HCT116 (cell line): ENCODE results near the gene FAM118A. TPM values are rescaled to one million over a fixed set of nuclear protein-coding genes. Genes with fewer than 3 reads are reported as not detected.

Experiments used
- ATAC-seq: fragments of 200-7000 bp; cut with Tn5 transposase; 2 replicates; pipeline ENCODE4 v1.9.1; 2020; ENCODE audit warnings: mild to moderate bottlenecking, moderate library complexity
- BruUV-seq: library from RNA; stranded (reverse); fragments of 400-500 nt; replicated peaks from 2 replicates; lab custom pipeline; 2021; lab: Mats Ljungman, UMichigan
- CTCF ChIA-PET: fragments of 300-600 bp; sonication (Branson Sonifier 250); formaldehyde crosslinking; loops from one replicate; lab custom pipeline; 2021; ENCODE audit warnings: antibody characterized with exemption; lab: Charles Lee
- POLR2A ChIA-PET: fragments of 300-600, 350-600 bp; sonication (Branson Sonifier 250); formaldehyde crosslinking; loops from one replicate; lab custom pipeline; 2021; ENCODE audit warnings: antibody characterized with exemption; lab: Charles Lee
- RAD21 ChIA-PET, 2 experiments: fragments of 300-600 bp; sonication (Branson Sonifier 250); formaldehyde crosslinking; loops; one replicate each; lab custom pipeline; 2023; ENCODE audit warnings: low total read pairs in 2 of 2; ENCODE audit not compliant: uncharacterized antibody in 2 of 2, unreplicated experiment in 2 of 2, low non-redundant PET in 1 of 2; lab: Charles Lee
- DNase-seq: peaks from one replicate; pipeline ENCODE4 v3.0.0-alpha.2; 2010; ENCODE audit warnings: low read depth, low spot score
- H2AFZ ChIP-seq: fragments of 200-600 bp; shearing (Covaris generic), sonication (generic); 2 replicates; pipeline ENCODE4 v1.6.1; 2017; ENCODE audit warnings: low read depth, mixed run types, mixed read lengths, antibody characterized with exemption, low read length; ENCODE audit not compliant: poor library complexity, severe bottlenecking
- H3K27ac ChIP-seq: 2 replicates; pipeline ENCODE4 v1.5.1; 2012; ENCODE audit warnings: low read depth, low read length
- H3K27me3 ChIP-seq: fragments of 200-600 bp; sonication (generic); 2 replicates; pipeline ENCODE4 v1.6.1; 2016; ENCODE audit warnings: mixed run types, low read length, mixed read lengths; ENCODE audit not compliant: insufficient read depth
- H3K36me3 ChIP-seq, 2 experiments: fragments of 200-500 bp in 1 of 2; fragments of 200-600 bp in 1 of 2; sonication (Bioruptor generic) in 1 of 2; sonication (generic) in 1 of 2; 2 replicates each; pipeline versions ENCODE4 v1.5.1 to v1.6.1; 2014 to 2016; ENCODE audit warnings: low read length in 2 of 2, inconsistent platforms in 1 of 2, mixed read lengths in 1 of 2, mixed run types in 1 of 2; ENCODE audit not compliant: insufficient read depth in 2 of 2, control insufficient read depth in 1 of 2
- H3K4me1 ChIP-seq, 2 experiments: fragments of 200-600 bp in 1 of 2; sonication (generic) in 1 of 2; 2 replicates each; pipeline versions ENCODE4 v1.5.1 to v1.6.1; 2012 to 2017; ENCODE audit warnings: low read length in 2 of 2, inconsistent platforms in 1 of 2, mild to moderate bottlenecking in 1 of 2, mixed read lengths in 1 of 2, mixed run types in 1 of 2, moderate library complexity in 1 of 2; ENCODE audit not compliant: insufficient read depth in 2 of 2, control insufficient read depth in 1 of 2
- H3K4me2 ChIP-seq: fragments of 200-600 bp; sonication (generic); 2 replicates; pipeline ENCODE4 v1.6.1; 2017; ENCODE audit warnings: mixed run types, low read length, mixed read lengths
- H3K4me3 ChIP-seq, 2 experiments: fragments of 200-600 bp in 1 of 2; sonication (generic) in 1 of 2; replicated peaks in 1 of 2; 2 replicates each; pipeline ENCODE4 v1.5.1; 2011 to 2016; ENCODE audit warnings: low read length in 2 of 2, control low read depth in 1 of 2, low read depth in 1 of 2, mild to moderate bottlenecking in 1 of 2, mixed read lengths in 1 of 2, mixed run types in 1 of 2
- H3K79me2 ChIP-seq: fragments of 200-600 bp; sonication (generic); 2 replicates; pipeline ENCODE4 v1.6.1; 2017; ENCODE audit warnings: mild to moderate bottlenecking, mixed run types, low read length, moderate library complexity, mixed read lengths; ENCODE audit not compliant: insufficient read depth
- H3K9ac ChIP-seq: fragments of 200-600 bp; sonication (generic); 2 replicates; pipeline ENCODE4 v1.6.1; 2016; ENCODE audit warnings: low read length, mixed read lengths
- H3K9me2 ChIP-seq: fragments of 200-600 bp; sonication (generic), shearing (Covaris generic); 2 replicates; pipeline ENCODE4 v1.6.1; 2017; ENCODE audit warnings: mixed run types, mild to moderate bottlenecking, moderate library complexity; ENCODE audit not compliant: insufficient read depth
- H3K9me3 ChIP-seq, 2 experiments: fragments of 200-500 bp in 1 of 2; fragments of 200-600 bp in 1 of 2; sonication (Bioruptor generic) in 1 of 2; sonication (generic) in 1 of 2; 2 replicates each; pipeline ENCODE4 v1.6.1; 2014 to 2017; ENCODE audit warnings: low read length in 2 of 2, mixed read lengths in 2 of 2, inconsistent platforms in 1 of 2, low read depth in 1 of 2, mild to moderate bottlenecking in 1 of 2, mixed run types in 1 of 2, moderate library complexity in 1 of 2; ENCODE audit not compliant: control insufficient read depth in 1 of 2, insufficient read depth in 1 of 2
- H4K20me1 ChIP-seq: fragments of 200-600 bp; sonication (generic), shearing (Covaris generic); 2 replicates; pipeline ENCODE4 v1.6.1; 2017; ENCODE audit warnings: mixed run types, mild to moderate bottlenecking, moderate library complexity; ENCODE audit not compliant: insufficient read depth
- CEBPB ChIP-seq: IDR thresholded peaks from 2 replicates; pipeline ENCODE4 v1.6.1; 2012; ENCODE audit warnings: low read depth
- ELF1 ChIP-seq: IDR thresholded peaks from 2 replicates; pipeline ENCODE4 v1.6.1; 2012; ENCODE audit warnings: low read depth, borderline replicate concordance
- EZH2phosphoT487 ChIP-seq: fragments of 200-600 bp; IDR thresholded peaks from 2 replicates; pipeline ENCODE4 v1.6.1; 2018; ENCODE audit warnings: antibody characterized with exemption, borderline replicate concordance
- FOSL1 ChIP-seq: IDR thresholded peaks from 2 replicates; pipeline ENCODE4 v1.6.1; 2012; ENCODE audit warnings: low read depth
- POLR2A ChIP-seq: IDR thresholded peaks from 2 replicates; pipeline ENCODE4 v1.7.0; 2011; ENCODE audit warnings: borderline replicate concordance; ENCODE audit not compliant: insufficient read depth, insufficient read length; ENCODE audit errors: extremely low read depth
- RAD21 ChIP-seq: IDR thresholded peaks from 2 replicates; pipeline ENCODE4 v1.6.1; 2012; ENCODE audit warnings: low read depth, mild to moderate bottlenecking
- SIN3A ChIP-seq: IDR thresholded peaks from 2 replicates; pipeline ENCODE4 v1.6.1; 2012; ENCODE audit warnings: low read depth
- SRF ChIP-seq: IDR thresholded peaks from 2 replicates; pipeline ENCODE4 v1.6.1; 2012; ENCODE audit warnings: low read depth
- TCF7L2 ChIP-seq: IDR thresholded peaks from 2 replicates; pipeline ENCODE4 v1.7.0; 2011; ENCODE audit warnings: borderline replicate concordance, inconsistent platforms; ENCODE audit not compliant: insufficient read depth, insufficient read length; ENCODE audit errors: extremely low read depth
- YY1 ChIP-seq: IDR thresholded peaks from 2 replicates; pipeline ENCODE4 v1.6.1; 2011; ENCODE audit warnings: low read length, low read depth, moderate library complexity, mild to moderate bottlenecking; ENCODE audit not compliant: insufficient replicate concordance; ENCODE audit errors: extremely low read depth
- ZFX ChIP-seq: fragments of 450-650 bp; IDR thresholded peaks from 2 replicates; pipeline ENCODE4 v1.6.1; 2017
- ZNF274 ChIP-seq: fragments of 200-500 bp; sonication (Bioruptor generic); IDR thresholded peaks from 2 replicates; pipeline ENCODE4 v1.6.1; 2014; ENCODE audit warnings: mild to moderate bottlenecking, low read depth, low read length, inconsistent platforms
- intact Hi-C: fragments of 100-400 bp; cut with micrococcal nuclease; formaldehyde crosslinking; loops from 2 replicates; pipeline ENCODE4 v1.10.0; 2022
- total RNA-seq: library from RNA; stranded (reverse); gene quantifications from one replicate; pipeline ENCODE4 v1.2.1, GENCODE V29; 2021; ENCODE audit not compliant: unreplicated experiment
- TF ChIP-seq, protein P1 (sequence below): IDR thresholded peaks from 2 replicates; pipeline ENCODE4 v1.6.1; 2012

Gene FAM118A
- total RNA-seq, 1 experiment from 2014 or later = 43.2 TPM

GRCh38 chr22:45295492-45295891, 14.2 kb upstream of the FAM118A start:
- POLR2A ChIA-PET = no interaction called here
- CTCF ChIA-PET = no interaction called here
- Histone ChIP-seq H3K79me2 (no peaks in the 10 kb centered on the region), H3K4me1 (peaks cover 4 to 15% of the 10 kb centered on the region in 2 experiments; a peak in 3 of 4 replicates), H3K9ac (no peak overlapping the region), H3K27me3 (no peaks in the 10 kb centered on the region), H3K4me3 (no peak overlapping the region), H3K27ac (no peak overlapping the region), H2AFZ (no peak overlapping the region), H4K20me1 (no peaks in the 10 kb centered on the region), H3K9me2 (no peaks in the 10 kb centered on the region)
- no peak for ATAC-seq
- BruUV-seq = no TSS peak
- RAD21 ChIA-PET = no interaction called here
- intact Hi-C loops = no loop called here
- TF ChIP-seq ZFX = no peak
- TF ChIP-seq TCF7L2 = no peak
- TF ChIP-seq SIN3A = no peak
- TF ChIP-seq, protein P1, sequence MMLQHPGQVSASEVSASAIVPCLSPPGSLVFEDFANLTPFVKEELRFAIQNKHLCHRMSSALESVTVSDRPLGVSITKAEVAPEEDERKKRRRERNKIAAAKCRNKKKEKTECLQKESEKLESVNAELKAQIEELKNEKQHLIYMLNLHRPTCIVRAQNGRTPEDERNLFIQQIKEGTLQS = no peak
- TF ChIP-seq EZH2phosphoT487 = no peak
- TF ChIP-seq FOSL1 = no peak
- no peak for TF ChIP-seq YY1
- TF ChIP-seq POLR2A = no peak
- no peak for TF ChIP-seq ELF1
- no peak for TF ChIP-seq SRF
- TF ChIP-seq CEBPB = no peak
- no peak for TF ChIP-seq ZNF274
- no peak for TF ChIP-seq RAD21
- TF ChIP-seq, all 23 proteins: peak for 0
- Histone ChIP-seq H3K9me3 (no peaks in the 10 kb centered on the region), H3K4me2 (no peak overlapping the region), H3K36me3 (no peaks in the 10 kb centered on the region)
- DNase-seq = no peak
